Peyer's patch (tissue), 4 donors: ENCODE measurements around the gene SNRPA. TPM values are rescaled to one million over a fixed set of nuclear protein-coding genes. Genes with fewer than 3 reads are reported as not detected.
"Not testable (repeated sequence)": the region's sequence is repeated elsewhere in the genome, so short reads cannot be mapped to it uniquely, and the experiment has no call there.

Experiments
- DNase-seq, 3 donors: peaks; one replicate each; pipeline ENCODE4 v3.0.0-alpha.2; 2017 to 2019
- H3K27ac ChIP-seq, 4 donors: fragments of 200-600 bp; sonication (generic); one replicate each; pipeline ENCODE4 v1.5.1; 2016 to 2019
- H3K27me3 ChIP-seq, 2 donors: fragments of 200-600 bp; sonication (generic); one replicate each; pipeline ENCODE4 v1.5.1; 2019
- H3K36me3 ChIP-seq, 3 donors: fragments of 200-600 bp; sonication (generic); one replicate each; pipeline ENCODE4 v1.5.1; 2016 to 2019
- H3K4me1 ChIP-seq, 4 donors: fragments of 200-600 bp; sonication (generic); one replicate each; pipeline ENCODE4 v1.5.1; 2016 to 2019
- H3K4me3 ChIP-seq, 4 donors: fragments of 200-600 bp; sonication (generic); 1 replicate in 3 of 4; 2 replicates in 1 of 4; pipeline ENCODE4 v1.5.1; 2016 to 2019; ENCODE audit warnings: mild to moderate bottlenecking in 1 of 4
- H3K9me3 ChIP-seq, 4 donors: fragments of 200-600 bp; sonication (generic); one replicate each; pipeline ENCODE4 v1.5.1; 2016 to 2019; ENCODE audit warnings: mild to moderate bottlenecking in 1 of 4
- CTCF ChIP-seq, 6 experiments: fragments of 450-650 bp in 4 of 6; fragments of 200-600 bp in 2 of 6; sonication (generic) in 1 of 6; IDR thresholded peaks; one replicate each; pipeline ENCODE4 v1.5.1; 2017 to 2019; ENCODE audit warnings: antibody characterized with exemption in 6 of 6, mild to moderate bottlenecking in 3 of 6, moderate library complexity in 1 of 6
- POLR2A ChIP-seq, 2 donors: fragments of 450-650 bp; IDR thresholded peaks; one replicate each; pipeline ENCODE4 v1.5.1; 2017; ENCODE audit warnings: antibody characterized with exemption in 2 of 2, mild to moderate bottlenecking in 2 of 2, moderate library complexity in 2 of 2
- total RNA-seq, 4 donors: library from RNA; depleted of rRNA; stranded (reverse); fragments of >200 nt; gene quantifications; one replicate each; pipeline ENCODE4 v1.1.0, GENCODE V29; 2016

Gene SNRPA
- total RNA-seq, 4 donors from 2014 or later, result 44.5 to 104 (median 72.1) TPM

- H3K27me3 ChIP-seq, result no peaks in the 10 kb centered on the region
- H3K4me3 ChIP-seq, result no peak overlapping the region
- H3K9me3 ChIP-seq, result no peaks in the 10 kb centered on the region
- H3K36me3 ChIP-seq, result peaks cover 0 to 77% (median 2%) of the 10 kb centered on the region in 3 donors
- TF ChIP-seq CTCF (IDR thresholded peaks at IDR 0.05), result no peak
- TF ChIP-seq POLR2A (IDR thresholded peaks at IDR 0.05), result no peak
- H3K4me1 ChIP-seq, result peaks cover 0 to 18% (median 10%) of the 10 kb centered on the region in 4 donors
- DNase-seq, result no peak
- H3K27ac ChIP-seq, result no peak overlapping the region
Measured at GRCh38 chr19:40759352-40759751, 8.3 kb downstream of the SNRPA start.

DNA sequence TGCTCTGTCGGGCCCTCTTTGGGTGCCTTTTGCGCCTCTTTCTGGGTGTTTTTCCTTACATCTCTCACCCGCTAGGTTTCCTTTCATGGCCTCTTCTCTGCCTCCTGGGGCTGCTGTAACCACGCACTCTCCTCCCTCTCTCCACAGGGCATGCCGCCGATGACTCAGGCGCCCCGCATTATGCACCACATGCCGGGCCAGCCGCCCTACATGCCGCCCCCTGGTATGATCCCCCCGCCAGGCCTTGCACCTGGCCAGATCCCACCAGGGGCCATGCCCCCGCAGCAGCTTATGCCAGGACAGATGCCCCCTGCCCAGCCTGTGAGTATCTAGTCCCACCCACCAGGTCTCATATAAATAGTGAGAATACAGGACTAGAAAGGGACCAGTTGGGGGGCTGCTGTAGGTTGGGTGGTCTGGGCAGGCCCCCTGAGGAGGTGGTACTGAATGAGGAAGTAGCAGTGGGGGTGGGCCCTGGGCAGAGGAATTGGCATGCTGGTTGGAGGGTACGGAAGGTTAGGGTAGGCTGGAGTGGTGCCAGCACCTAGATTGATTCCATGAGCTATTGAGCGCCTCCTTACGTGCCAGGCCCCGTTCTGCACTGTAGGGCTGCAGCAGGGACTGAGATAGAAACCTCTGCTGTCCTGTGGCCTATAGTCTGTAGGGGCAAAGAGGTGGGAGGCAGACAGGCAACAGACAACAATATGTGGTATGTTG, 11.9 kb downstream of the SNRPA start:
- no peak for TF ChIP-seq CTCF (IDR thresholded peaks at IDR 0.05)
- TF ChIP-seq POLR2A (IDR thresholded peaks at IDR 0.05), result no peak
- Histone ChIP-seq H3K27ac (no peak overlapping the region), H3K4me3 (no peak overlapping the region), H3K4me1 (no peaks in the 10 kb centered on the region), H3K9me3 (no peaks in the 10 kb centered on the region), H3K36me3 (peaks cover 0 to 94% (median 2%) of the 10 kb centered on the region in 3 donors), H3K27me3 (no peaks in the 10 kb centered on the region)
- DNase-seq, result no peak

- no peak for TF ChIP-seq CTCF (IDR thresholded peaks at IDR 0.05)
- no peak for TF ChIP-seq POLR2A (IDR thresholded peaks at IDR 0.05)
- H3K36me3 ChIP-seq, result peaks cover 0 to 87% (median 2%) of the 10 kb centered on the region in 3 donors
- H3K4me1 ChIP-seq, result no peaks in the 10 kb centered on the region
- no peaks in the 10 kb centered on the region for H3K9me3 ChIP-seq
- no peaks in the 10 kb centered on the region for H3K27me3 ChIP-seq
- no peak for DNase-seq
- no peak overlapping the region for H3K4me3 ChIP-seq
- H3K27ac ChIP-seq, result no peak overlapping the region
Measured at GRCh38 chr19:40763526-40763925, 12.5 kb downstream of the SNRPA start.

DNA sequence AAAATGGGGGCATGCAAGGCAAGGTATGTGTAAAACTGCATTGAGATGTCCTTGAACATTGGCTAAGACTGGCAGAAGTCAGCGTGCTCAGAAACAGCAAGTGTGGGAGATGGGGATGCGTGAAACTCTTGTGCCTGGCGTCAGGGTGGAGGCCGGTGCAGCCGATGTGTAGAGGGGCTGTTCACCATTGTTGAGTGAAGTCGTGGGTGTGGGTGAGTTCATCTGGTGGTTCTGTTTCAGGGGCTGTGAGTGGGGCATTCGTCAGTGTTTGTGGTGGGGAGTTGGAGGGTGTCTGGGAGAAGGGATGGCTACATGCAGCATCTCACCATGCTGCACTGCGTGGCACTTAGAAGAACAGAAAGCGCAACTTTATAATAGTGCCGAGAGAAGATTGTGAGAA, 13.0 kb downstream of the SNRPA start:
- Histone ChIP-seq H3K4me1 (no peaks in the 10 kb centered on the region), H3K27me3 (no peaks in the 10 kb centered on the region), H3K36me3 (peaks cover 0 to 83% (median 2%) of the 10 kb centered on the region in 3 donors), H3K4me3 (no peak overlapping the region), H3K9me3 (no peaks in the 10 kb centered on the region), H3K27ac (no peak overlapping the region)
- no peak for TF ChIP-seq CTCF (IDR thresholded peaks at IDR 0.05)
- no peak for TF ChIP-seq POLR2A (IDR thresholded peaks at IDR 0.05)
- DNase-seq, result no peak

GRCh38 chr19:40766385-40766784, 15.4 kb downstream of the SNRPA start:
- H3K36me3 ChIP-seq, result peaks cover 0 to 66% (median 0%) of the 10 kb centered on the region in 3 donors
- H3K27me3 ChIP-seq, H3K27ac ChIP-seq, H3K9me3 ChIP-seq, DNase-seq, H3K4me3 ChIP-seq, H3K4me1 ChIP-seq: not testable (repeated sequence)

GRCh38 chr19:40768869-40769268, 17.9 kb downstream of the SNRPA start:
- no peaks in the 10 kb centered on the region for H3K27me3 ChIP-seq
- no peak overlapping the region for H3K4me3 ChIP-seq
- no peaks in the 10 kb centered on the region for H3K4me1 ChIP-seq
- no peak overlapping the region for H3K27ac ChIP-seq
- no peaks in the 10 kb centered on the region for H3K9me3 ChIP-seq
- TF ChIP-seq CTCF (IDR thresholded peaks at IDR 0.05) (no peak), POLR2A (IDR thresholded peaks at IDR 0.05) (no peak)
- peaks cover 0 to 42% (median 0%) of the 10 kb centered on the region in 3 donors for H3K36me3 ChIP-seq
- no peak for DNase-seq

- not testable (repeated sequence) for H3K4me1 ChIP-seq, DNase-seq, H3K27ac ChIP-seq, H3K27me3 ChIP-seq, H3K9me3 ChIP-seq, H3K4me3 ChIP-seq
- peaks cover 0 to 18% (median 0%) of the 10 kb centered on the region in 3 donors for H3K36me3 ChIP-seq
Measured at GRCh38 chr19:40771101-40771862, 20.3 kb downstream of the SNRPA start.
